NCI-H2227 (cell line): ENCODE results near the gene SPATA45.
"Not testable (repeated sequence)": the region's sequence is repeated elsewhere in the genome, so short reads cannot be mapped to it uniquely, and the experiment has no call there.

Source experiments
- DNase-seq: peaks from one replicate; lab custom pipeline; 2025; ENCODE audit not compliant: unreplicated experiment; lab: John Stamatoyannopoulos, UW

Gene SPATA45

DNA sequence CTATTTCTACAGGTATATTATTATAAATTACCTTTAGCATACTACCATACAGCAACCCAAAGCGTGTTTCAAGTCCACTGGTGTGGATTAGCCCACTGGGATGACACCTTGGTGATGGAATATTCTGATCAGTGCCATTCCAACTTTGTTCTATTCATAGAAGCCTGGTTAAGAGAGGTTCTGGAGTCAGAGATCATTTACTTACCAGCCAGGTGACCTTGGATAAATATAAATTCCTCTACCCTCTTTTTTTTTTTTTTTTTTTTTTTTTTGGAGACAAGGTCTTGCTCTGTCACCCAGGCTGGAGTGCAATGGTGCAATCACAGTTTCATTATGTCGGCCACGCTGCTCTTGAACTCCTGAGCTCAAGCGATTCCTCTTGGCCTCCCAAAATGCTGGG is at the start of gene SPATA45:
SPATA45 (minus strand) TSS at position 101 of the 400 bp plus-strand sequence. CDS start 11,500 bp downstream, outside the sequence.
- no peak for DNase-seq

DNA sequence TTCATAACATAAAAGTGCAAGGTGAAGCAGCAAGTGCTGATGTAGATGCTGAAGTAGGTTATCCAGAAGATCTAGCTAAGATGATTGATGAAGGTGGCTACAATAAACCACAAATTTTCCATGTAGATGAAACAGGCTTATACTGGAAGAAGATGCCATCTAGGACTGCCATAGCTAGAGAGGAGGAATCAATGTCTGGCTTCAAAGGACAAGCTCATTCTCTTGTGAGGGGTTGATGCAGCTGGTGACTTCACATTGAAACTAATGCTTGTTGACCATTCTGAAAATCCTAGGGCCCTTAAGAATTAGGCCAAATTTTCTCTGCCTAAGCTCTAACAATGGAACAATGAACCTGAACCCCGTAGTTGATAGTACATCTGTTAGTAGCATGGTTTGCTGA is 44.7 kb upstream of the SPATA45 start:
- no peak for DNase-seq

DNA sequence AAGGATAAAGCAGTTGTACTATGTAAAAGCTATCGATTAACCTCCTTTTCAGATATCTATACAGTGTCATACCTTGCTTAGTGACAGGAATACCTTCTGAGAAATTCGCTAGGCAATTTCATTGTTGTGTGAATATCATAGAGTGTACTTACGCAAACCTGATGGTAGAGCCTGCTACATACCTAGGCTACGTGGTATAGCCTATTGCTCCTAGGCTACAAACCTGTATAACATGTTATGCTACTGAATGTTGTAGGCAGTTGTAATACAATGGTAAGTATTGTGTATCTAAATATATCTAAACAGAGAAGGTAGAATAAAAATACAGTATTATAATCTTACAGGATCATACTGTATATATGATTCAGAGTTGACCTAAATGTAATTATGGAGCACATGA is 37.1 kb upstream of the SPATA45 start:
- DNase-seq = no peak

DNA sequence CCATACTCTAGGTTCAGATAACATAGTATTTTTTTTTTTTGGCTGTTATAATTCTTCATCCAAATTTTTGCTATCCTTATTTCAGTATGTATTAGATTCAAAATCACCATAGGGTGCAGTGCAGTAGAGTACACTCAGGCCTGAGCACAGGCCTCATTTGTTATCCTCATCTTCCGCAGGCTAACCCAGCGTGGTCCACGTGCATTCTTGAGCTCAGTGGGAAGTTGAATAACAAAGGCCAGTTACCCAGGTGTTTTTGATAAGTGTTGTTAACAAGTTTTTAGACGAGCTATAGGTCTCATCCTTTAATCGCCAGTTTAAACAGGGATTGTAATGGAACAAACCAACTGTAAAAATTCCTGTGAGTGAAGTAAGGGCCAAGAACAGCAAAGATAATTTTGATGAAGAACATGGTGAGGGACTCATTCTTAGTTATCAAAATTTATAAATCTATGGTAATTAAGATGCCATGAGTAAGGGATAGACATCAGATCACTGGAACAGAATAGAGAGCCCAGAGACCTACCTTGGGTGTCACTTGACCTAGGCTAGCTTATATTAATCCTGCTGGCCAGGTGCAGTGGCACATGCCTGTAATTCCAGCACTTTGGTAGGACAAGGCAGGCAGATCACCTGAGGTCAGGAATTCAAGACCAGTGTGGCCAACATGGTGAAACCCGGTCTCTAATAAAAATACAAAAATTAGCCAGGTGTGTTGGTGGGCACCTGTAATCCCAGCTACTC is 32.7 kb upstream of the SPATA45 start:
- no peak for DNase-seq

DNA sequence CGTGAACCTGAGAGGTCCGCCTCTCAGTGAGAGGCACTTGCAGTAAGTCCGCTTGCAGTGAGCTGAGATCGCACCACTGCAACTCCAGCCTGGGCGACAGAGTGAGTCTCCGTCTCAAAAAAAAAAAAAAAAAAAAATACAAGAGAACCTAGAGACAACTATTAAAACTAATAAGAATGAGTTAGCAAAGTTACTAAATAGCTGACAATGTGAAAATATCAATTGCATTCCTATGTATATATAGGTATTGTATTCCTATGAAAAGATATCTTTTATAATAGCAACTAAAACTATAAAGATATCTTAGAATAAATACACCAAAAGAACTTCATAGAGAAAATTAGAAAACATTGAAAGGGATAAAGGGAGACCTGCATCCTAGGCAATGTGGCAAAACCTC is 31.0 kb upstream of the SPATA45 start:
- no peak for DNase-seq

DNA sequence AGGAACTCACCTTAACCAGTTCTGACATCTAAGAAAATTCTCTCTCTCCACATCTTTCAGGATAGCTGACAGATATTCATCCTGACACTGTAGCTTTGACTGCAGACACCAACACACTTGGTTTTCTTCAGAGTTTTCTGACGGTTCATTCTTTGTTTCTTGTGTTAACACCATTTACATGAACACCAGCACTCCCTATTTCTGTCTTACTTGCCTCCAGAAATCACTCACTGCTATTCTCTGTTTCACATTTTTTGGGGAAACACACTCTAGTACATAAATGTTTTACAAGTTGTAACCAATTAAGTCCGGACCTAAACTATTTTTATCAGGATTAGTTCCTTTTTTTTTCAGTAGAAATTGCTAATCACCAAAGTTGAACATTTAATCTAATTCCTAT is 26.1 kb upstream of the SPATA45 start:
- DNase-seq = no peak

DNA sequence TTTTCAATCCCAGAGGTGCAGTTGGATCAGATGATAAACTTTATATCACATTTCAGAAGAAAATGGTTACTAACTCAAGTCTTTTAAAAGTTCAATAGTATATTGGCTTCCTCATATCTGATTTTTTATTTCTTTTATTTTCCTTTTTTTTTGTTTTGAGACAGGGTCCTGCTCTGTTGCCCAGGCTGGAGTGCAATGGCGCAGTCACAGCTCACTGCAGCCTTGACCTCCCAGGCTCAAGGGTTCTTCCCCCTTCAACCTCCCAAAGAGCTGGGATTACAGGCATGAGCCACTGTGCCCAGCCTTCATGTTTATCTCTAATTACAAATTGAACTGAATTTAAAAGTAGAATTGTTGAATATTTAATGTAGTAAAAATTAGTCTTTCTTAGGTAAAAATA is 24.5 kb upstream of the SPATA45 start:
- no peak for DNase-seq

DNA sequence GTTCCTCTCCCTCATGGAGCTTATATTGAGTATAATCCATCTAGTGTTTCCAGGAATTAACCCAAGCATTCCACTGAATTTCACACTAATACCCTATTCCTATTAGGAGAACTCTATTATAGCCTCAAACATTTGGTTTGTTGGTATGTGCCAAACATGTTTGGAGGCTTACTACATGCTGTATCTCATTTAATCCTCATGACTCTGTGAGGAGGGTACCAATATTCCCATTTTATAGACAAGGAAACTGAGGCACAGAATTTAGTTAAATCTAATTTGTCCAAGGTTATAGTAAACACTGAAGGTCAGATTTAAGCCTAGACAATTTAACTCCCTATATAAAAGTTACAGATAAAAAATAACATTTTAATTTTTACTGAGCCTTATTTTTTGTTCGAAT is 19.7 kb upstream of the SPATA45 start:
- no peak for DNase-seq

DNA sequence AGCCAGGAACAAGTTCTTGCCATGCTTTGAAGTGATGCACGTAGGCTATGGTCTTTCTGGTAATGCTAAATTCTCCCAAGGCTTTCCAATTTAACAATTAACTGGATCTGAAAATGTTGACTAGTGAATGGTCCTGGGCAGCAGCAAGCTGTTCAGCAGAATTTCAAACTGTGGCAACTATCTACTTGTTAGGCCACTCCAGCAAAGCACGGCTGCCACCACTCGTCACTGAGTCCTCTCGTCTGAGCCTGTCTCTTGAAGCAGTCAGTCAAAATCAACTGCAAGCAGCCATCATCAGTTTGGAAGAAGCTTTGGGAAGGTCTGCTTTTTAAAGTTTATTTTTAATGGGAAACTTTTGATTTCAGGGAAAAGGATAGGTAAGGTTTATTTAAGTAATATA is 16.8 kb upstream of the SPATA45 start:
- no peak for DNase-seq

DNA sequence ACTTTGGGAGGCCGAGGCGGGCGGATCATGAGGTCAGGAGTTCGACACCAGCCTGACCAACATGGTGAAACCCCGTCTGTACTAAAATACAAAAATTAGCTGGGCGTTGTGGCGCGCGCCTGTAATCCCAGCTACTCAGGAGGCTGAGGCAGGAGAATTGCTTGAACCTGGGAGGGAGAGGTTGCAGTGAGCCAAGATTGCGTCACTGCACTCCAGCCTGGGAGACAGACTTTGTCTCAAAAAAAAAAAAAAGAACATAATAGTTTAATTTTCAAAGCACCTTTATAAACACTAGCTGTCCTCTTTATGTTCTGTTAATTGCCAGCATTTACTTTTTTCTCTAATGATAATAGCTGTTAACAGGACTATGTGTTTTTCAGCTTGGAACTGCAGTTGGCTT is 15.9 kb upstream of the SPATA45 start:
- DNase-seq = not testable (repeated sequence)

DNA sequence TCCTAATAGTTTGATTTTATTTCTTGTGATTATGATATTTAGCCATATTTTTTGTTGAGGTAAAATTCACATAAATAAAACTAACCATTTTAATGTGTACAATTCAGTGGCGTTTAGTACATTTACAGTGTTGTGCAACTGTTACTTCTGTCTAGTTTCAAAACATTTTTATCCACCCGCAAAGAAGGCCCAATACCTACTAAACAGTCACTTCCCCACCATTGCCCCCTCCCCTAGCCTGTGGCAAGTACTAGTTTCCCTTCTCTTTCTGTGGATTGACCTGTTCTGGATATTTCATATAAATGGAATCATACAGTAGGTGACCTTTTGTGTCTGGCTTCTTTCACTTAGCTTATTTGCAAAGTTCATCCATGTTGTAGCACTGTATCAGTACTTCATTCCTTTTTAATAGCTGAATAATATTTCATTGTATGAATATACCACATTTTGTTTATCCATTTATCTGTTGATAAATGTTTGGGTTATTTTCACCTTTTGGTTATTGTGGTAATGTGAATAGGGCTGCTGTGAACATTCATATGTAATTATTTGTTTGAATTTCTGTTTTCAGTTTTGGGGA is 14.8 kb upstream of the SPATA45 start:
- DNase-seq = no peak

DNA sequence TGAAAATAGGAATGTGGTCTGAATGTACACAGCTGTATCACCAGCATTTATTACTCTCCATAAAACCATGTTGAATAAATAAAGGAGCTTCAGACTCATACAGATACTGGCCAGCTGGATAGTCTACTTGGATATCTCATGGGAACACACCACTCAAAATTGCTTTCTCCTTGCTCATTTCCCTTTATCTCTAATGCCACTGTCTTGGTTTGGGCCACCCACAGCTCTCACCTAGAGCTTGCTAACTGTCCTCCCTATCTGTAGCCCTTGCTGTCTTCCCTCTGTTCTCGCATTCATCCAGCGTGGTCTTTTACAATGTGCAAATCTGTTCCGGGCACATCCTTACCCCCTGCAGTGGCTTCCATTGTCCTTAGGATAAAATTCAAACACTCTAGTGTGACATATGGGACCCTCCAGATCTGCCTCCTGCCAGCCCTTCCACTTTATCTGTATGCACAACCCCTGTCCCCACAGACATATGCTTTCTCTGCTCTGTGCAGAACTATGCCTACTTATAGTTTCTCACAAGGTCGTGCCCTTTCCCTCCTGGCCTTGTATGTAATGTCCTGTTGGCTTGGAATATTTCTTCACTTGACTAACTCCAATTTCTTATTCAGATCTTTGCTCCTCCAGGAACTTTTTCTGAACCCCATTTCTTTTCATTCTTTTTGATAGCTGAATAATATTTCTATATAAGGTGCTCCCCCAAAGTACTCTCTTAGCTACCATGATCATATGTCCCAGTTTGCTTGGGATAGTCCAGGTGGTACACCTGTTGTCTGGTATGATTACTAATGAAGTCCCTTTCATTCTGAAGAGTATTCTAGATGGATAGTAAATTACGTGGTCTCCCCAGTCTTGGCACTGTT is 13.5 kb upstream of the SPATA45 start:
- DNase-seq = no peak

DNA sequence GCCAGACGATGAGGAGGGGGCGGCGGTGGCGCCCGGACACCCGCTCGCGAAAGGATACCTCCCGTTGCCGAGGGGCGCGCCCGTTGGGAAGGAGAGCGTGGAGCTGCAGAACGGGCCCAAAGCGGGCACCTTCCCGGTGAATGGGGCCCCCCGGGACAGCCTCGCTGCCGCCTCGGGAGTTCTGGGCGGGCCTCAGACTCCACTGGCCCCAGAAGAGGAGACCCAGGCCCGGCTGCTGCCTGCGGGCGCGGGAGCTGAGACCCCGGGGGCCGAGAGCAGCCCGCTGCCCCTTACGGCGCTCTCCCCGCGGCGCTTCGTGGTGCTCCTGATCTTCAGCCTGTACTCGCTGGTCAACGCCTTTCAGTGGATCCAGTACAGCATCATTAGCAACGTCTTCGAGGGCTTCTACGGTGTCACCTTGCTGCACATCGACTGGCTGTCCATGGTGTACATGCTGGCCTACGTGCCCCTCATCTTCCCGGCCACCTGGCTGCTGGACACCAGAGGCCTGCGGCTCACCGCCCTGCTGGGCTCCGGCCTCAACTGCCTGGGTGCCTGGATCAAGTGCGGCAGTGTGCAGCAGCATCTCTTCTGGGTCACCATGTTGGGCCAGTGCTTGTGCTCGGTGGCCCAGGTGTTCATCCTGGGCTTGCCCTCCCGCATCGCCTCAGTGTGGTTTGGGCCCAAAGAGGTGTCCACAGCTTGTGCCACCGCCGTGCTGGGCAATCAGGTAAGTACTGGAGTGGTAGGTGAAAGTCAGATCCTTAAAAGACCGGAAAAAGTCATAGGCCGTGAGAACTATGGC is 11.2 kb upstream of the SPATA45 start:
- peak; percentile 68 for DNase-seq

DNA sequence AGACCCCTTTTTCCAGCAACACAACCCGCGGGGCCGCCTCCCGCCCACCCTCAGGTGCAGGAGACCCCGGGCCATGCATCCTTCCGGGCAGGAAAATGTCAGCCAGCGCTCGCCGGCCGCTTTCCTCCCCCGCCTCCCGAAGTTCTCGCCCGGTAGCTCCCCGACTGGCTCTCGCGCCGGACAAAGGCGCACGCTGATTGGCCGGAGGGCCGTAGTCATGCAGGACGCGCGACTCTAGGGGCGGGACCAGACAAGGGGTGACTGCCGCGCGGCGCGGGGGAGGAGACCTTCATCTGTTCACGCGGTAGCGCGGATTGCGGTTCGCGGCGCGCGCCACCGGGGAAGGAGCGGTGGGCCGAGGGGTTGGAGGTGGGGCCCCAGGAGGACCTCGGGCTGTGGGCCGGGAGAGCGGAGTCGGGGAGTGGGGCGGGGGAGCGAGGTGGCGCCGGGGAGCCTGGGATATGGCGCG is 10.6 kb upstream of the SPATA45 start, which contains the start of gene FLVCR1:
FLVCR1 (plus strand) TSS at position 284 of the 469 bp plus-strand sequence; CDS start at position 462, 178 bp downstream.
- DNase-seq = peak; percentile 99

DNA sequence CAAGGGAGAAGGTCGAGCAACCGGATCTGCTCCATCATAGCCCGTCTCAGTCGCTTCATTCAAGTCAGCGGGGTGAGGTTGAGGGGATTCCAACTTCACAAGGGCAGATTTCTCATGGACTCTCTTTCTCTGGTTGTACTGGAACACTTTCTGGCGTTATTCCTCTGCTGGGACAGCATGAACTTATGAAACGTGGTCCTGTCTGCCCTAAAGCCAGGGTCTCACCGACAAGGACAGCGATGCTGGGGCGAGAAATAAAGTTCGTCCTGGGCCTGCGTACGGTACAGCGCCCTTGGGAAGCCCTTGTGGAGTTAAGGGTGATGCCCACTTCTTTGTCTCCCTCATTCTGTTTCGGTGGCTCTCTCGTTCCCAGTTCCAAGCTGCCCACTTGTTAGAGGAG is 9.3 kb upstream of the SPATA45 start:
- no peak for DNase-seq

DNA sequence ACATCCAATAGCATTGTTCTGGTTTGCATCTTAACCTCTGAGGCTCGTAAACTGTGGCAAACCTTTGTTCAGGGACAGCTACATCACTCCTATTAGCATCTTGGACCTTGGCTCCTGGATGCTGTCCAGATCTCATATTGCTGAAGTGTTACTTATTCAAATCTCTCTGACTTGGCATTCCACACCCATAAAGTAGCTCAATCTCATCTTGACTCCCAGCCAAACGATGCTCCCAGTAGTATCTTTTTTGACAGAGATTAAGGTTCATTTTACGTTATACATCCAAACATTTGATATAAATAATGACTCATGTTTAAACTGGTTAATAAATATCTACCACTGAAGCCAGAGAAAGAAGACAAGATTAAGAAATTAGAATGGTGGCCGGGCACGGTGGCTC is 6.2 kb upstream of the SPATA45 start:
- DNase-seq = no peak

DNA sequence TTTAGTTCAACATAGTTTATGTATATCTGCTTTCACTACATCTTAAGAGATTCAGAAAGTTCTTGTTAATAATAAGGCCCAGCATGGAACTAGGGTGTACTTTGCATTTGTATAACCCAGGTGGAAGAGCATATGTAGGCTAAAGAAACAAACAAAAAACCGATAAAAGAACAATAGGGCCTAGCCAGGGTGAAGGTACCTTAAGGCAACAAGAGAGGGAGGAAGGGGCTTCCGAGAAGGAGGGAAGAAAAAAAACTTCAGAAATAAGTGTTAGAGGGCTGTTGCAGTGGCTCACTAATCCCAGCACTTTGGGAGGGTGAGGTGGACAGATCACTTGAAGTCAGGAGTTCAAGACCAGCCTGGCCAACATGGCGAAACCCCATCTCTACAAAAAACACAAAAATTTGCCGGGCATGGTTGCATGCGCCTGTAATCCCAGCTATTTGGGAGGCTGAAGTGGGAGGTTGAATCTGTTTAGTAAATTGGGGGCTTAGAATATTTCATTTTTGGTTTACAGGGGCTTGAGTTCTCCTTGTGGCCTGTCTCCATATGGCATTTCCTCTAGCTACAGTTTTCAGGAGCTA is 4.7 kb upstream of the SPATA45 start:
- DNase-seq = no peak

DNA sequence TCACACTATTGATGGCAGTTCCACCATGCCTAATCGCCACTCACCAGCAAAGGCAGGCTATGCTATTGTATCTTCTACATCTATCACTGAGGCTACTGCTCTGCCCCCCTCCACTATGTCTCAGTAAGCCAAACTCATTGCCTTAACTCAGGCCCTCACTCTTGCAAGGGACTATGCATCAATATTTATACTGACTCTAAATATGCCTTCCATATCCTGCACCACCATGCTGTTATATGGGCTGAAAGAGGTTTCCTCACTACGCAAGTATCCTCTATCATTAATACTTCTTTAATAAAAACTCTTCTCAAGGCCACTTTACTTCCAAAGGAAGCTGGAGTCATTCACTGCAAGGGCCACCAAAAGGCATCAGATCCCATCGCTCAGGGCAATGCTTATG is 2.9 kb downstream of the SPATA45 start:
- not testable (repeated sequence) for DNase-seq

DNA sequence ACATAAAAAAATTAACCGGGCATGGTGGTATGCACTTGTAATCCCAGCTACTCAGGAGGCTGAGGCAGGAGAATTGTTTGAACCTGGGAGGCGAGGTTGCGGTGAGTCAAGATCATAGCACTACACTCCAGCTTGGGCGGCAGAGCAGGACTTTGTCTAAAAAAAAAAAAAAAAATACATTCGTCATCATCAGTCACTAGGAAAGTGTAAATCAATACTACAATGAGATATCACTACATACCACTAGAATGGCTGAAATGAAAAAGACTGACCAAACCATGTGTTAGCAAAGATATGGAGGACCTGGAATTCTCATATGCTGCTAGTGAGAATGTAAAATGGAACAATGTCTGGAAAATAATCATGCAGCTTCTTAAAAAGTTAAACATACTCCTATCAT is 9.3 kb downstream of the SPATA45 start:
- DNase-seq = no peak
